ENCODE results near the gene HADHA. TPM values are rescaled to one million over a fixed set of nuclear protein-coding genes. Genes with fewer than 3 reads are reported as not detected.
"Not testable (repeated sequence)": the region's sequence is repeated elsewhere in the genome, so short reads cannot be mapped to it uniquely, and the experiment has no call there.

The HADHA gene
- total RNA-seq (2014; rRNA removed; shearing (Covaris generic)): 81.8 and 98.4 TPM in 2 replicates

DNA sequence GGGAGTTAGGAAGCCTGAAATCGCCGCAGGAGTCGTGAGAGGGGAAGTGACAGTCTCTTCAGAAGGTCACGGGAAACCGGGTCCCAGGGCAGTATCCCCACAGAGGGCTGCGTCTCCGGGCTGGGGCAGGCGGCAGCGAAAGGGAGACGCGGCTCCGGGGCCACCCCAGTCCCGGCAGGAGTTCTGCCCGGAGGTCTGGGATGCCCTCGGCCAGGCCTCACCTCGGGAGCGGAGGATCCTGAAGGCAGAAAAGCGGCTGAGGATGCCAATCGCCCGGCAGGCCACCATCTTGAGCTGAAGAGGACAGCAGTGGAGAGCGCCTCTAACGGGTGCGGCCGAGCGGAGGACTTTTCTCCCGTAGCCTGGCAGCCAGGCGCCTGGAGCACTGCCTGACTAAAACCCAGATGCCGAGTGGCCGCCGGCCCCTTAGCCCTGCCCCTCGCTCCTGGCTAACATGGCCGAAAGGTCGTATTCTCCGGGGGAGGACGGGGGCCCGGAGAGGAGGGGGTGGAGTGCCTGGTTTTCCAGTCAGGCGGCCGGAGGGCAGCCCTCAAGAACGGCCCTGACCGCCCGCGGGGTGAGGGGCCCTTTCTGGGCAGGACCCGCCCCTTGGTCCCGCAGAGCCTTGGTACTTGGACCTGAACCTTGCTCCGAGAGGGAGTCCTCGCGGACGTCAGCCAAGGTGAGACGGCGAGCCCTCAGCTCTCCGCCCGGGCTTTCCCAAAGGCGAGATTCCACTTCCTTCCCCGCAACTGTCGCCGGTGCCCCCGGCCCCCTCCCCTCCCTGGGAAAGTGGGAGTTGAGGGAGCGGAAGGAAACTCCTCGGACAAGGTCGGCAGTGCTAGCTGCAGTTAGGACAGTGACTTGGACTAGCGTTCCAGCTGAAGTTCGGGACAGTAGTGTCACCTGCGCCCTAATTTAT, at the start of gene HADHA, which contains the start of gene HADHB:
HADHA (minus strand) TSS at position 324 of the 922 bp plus-strand sequence; CDS start at position 288, 36 bp downstream.
HADHB (plus strand) TSS at position 631 of the 922 bp plus-strand sequence. CDS start 9,316 bp downstream, outside the sequence.
- DNase-seq (ENCODE audit: low read depth): peak; percentile 89

DNA sequence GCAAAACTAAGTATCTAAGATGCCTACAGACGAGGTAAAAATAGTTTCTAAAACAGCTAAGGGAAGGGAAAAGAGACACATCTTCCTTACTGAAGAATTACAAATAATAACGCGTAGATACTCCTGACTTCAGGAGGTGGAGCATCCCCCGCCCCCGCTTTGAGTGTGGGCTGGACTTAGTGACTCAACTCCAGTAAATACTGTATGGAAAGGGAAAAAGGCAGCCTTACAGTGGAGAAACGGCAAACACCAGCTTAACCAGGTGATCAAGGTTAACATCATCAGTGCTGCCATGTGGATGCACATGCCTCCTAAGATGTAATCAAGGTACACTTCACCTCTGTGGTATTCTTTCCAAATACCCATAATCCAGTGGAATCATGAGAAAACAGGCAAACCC, 48.2 kb upstream of the HADHA start:
- no peak for DNase-seq (ENCODE audit: low read depth)

DNA sequence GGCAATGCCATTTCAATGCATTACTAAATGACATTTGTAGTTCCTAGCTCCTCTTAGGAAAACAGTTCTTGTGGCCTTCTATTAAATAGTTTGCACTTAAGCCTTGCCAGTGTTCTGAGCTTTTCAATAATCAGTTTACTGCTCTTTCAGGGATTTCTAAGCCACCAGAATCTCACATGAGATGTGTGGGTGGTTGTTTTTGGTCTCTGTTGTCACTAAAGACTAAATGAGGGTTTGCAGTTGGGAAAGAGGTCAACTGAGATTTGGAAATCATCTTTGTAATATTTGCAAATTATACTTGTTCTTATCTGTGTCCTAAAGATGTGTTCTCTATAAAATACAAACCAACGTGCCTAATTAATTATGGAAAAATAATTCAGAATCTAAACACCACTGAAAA, 45.6 kb upstream of the HADHA start:
- no peak for DNase-seq (ENCODE audit: low read depth)

DNA sequence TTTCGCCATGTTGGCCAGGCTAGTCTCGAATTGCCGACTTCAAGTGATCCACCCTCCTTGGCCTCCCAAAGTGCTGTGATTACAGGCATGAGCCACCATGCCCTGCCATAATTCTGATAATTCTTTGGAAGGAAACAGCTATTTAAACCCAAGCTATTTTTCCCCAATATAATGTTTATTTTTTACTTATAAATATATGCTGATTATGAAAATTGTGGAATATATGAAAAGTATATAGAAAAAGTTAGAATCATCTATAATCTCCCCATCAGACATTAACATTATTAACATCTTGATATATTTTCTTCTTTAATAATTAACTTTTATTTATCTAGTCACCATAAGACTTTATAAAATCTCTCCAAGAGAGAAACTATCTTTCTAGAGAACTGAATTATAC, 41.5 kb upstream of the HADHA start:
- no peak for DNase-seq (ENCODE audit: low read depth)

DNA sequence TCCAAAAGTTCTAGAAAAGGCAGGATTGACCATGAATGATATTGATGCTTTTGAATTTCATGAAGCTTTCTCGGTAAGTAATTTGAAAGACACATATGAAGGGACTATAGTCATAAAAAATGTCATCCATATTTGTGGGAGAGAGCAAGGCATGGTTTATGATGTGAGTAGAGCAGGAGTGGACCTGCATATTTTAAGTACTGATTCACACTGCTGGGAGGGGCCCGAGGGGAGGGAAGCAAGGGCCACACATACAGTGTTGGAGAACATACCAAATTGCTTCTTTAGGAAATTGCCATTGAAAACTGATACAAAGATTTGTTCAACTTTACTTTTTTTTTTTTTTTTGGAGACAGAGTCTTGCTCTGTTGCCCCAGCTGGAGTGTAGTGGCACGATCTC, 39.7 kb upstream of the HADHA start:
- DNase-seq (ENCODE audit: low read depth): peak; percentile 53

DNA sequence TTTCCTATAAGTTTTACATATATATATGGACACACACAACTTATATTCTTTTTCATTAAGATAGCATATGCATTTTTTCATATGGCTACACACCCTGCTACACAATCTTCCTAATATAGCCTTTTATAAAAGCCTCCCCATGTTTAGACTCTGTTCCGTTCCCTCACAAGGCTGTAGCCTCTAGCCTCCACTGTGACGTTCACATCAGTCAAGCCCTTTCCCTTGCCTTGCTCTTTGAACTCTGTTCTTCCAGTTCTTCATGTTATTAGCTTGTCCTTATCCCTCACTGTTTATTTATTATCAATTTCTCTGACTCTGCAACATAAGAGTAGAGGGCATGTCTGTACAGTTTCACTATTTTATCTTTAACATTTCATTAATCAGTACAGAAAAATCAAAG, 39.2 kb upstream of the HADHA start:
- no peak for DNase-seq (ENCODE audit: low read depth)

DNA sequence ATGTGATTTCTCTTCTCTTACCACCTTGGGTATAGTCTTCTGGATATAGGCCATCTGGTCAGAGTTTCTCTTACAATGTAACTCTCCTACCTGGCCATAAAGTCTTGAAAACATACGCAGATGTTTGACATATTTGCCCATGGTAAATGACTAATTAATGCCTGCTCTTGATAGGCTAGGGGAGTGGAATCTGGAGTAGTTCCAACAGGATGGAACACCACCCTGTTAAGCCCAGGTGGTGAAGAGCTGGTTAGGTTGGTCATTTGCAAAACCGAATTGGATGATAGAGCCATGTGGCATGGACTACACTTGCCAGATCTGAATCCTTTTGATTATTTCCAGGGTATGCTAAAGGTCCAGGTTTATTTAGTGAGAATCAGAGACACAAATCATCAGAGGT, 36.8 kb upstream of the HADHA start:
- no peak for DNase-seq (ENCODE audit: low read depth)

DNA sequence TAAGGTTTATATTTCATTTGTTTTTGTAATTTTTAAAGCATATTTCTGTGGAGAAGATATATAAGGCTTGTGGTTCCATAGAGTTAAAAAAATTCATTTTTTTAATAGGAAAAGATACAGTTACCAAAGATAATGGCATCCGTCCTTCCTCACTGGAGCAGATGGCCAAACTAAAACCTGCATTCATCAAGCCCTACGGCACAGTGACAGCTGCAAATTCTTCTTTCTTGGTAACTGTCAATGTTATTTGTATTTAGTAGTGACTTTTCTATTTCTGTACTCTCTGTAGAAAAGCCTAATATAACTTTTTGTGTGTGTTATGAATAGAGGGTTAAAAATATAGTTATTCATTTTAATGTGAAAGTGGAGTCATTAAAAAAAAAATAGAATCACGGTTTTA, 35.5 kb upstream of the HADHA start:
- no peak for DNase-seq (ENCODE audit: low read depth)

DNA sequence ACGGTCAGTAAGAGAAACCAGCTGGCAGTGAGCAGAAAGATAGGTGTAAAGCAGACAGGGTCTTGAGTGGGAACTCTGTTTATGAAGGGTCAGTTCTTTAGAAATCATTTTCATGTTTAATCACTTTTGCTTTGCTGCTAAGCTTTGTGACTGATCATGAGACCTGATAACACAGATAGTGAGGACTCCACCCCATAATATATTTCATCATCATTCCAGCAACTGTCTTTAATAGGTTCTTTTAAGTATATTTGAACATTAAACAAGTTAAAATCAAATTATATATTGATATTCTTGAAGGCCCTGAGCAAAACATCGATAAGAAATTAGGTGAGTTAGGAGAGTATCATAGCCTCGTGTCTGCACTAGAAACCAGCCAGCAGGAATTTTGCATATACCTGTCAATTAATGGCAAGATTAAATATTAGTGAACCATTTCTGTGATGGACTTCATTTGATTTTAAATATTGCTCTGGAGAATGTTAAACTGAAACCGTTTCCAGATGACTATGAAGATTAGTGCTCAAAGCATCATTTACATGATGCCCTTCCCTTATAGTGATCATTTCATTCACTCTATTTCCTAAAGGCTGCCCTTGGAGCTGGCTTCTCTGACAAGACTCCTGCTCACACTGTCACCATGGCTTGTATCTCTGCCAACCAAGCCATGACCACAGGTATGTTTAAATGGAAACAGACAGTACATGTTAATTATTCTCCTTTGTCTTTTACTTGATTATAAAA, 32.2 kb upstream of the HADHA start:
- no peak for DNase-seq (ENCODE audit: low read depth)

DNA sequence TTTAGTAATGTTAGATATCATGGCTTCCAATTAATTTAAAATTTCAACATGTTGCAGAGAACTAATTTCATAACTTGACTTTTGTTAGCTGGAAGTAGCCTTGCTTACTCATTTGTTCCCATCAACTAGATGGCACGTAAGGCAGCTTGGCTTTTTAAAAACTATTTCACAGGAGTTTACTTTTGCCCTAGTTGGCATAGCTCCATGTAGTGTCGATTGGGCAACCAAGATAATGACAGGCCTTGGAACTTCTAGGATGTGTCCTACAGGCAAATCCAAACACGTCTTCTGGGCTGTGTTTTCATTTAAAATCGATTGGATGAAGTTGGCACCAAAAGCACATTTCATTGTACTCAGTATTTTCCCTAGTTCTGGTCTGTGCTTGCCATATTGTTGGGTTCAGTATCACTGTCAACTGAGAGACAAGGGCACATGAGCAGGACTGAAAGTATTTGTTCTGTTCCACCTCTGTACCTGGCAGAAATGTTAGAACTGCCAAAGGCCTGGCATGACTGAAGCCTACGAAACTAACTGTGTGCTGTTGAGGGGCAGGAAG, 29.7 kb upstream of the HADHA start:
- DNase-seq (ENCODE audit: low read depth): peak; percentile 77

DNA sequence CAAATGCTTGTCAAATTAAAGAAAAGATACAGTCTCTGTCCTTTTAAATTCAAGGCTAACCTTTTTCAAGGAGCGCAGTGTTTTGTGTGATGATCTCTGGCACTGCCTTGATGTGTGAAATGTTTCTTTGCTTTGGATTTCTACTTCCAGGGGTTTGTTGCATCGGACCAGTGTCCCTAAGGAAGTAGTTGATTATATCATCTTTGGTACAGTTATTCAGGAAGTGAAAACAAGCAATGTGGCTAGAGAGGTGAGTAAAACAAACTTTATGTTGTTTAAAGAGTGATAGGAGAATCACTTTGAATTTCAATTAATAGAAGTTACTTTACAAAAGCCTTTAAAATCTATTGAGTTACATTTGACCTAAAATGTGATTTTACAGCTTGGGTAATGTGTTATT, 29.1 kb upstream of the HADHA start:
- DNase-seq (ENCODE audit: low read depth): no peak

DNA sequence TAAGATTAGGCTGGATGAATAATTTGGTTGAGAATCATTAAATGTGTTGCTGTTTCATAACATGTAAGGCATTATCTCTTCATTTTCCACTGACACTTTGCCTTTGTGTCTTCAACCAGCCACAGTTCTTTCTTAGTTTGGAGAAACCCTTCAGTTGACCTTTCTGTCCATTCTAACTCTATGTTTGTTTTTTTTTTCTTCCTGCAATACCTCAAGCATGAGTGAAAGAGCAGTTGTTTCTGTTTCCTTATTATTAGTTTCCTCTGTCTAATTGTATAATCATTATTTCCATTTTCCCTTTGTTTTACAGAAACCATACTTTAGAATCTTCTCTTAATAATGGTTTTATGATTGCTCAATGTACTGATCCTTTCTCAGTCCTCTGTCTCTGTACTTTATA, 25.9 kb upstream of the HADHA start:
- no peak for DNase-seq (ENCODE audit: low read depth)

DNA sequence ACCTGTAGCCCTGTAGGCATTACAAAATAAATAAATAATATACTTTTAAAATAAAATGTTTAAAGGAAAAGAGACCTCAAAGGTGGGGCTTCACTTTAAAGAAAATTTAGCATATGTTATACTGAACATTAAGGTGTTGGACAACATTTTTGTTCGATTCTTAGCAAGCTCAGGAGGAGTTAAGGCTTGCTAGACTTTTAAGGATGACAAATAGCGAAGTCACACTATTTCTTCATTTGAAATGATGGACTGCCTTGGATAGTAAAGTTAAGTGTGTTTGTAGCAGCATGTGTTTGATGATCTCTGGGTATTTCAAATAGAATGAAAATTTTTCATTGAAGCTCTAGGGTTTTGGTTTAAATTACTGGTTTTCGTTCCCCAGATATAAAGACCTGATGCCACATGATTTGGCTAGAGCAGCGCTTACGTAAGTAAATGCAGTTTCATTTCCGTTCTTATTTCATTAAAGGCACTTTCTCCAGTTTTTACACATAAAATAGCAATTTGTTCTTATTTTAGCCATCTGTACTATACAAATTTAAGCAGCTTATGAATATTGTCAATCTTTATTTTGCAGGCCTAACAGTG, 25.2 kb upstream of the HADHA start:
- DNase-seq (ENCODE audit: low read depth): peak; percentile 10

DNA sequence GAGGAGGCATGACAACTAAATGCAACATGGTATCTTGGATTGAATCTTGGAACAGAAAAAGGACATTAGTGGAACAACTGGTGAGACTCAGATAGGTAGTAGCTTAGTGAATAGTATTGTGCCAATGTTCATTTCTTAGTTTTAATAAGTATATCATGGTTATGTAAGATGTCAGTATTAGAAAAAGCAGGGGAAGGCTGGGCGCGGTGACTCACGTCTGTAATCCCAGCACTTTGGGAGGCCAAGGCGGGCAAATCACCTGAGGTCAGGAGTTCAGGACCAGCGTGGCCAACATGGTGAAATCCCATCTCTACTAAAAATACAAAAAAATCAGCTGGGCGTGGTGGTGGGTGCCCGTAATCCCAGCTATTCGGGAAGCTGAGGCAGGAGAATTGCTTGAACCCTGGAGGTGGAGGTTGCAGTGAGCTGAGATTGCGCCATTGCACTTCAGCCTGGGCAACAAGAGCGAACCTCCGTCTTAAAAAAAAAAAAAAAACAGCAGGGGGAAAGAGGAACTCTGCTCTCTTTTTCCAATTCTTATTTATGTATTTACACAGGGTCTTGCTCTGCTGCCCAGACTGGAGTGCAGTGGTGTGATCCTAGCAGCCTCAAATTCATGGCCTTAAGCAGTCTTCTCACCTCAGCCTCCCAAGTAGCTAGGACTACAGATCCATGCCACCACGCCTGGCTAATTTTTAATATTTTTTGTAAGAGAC, 24.4 kb upstream of the HADHA start:
- DNase-seq (ENCODE audit: low read depth): not testable (repeated sequence)

DNA sequence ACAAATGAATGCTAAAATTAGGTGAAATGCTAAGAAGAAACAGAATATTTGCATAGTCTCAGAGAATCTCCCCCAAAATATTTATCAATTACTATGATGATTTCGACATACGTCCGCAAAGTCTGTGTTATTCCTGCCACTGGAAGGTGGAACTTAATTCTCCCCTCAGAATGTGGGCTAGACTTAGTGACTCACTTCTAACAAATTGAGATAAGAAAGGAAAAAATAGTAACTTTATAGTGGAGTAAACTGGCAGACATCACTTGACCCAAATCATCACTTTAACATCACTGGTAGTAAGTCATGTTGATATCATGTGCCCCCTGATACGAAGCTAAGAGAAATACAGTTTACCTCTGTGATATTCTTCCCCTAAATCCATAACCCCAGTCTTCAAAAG, 23.8 kb upstream of the HADHA start:
- peak; percentile 42 for DNase-seq (ENCODE audit: low read depth)

DNA sequence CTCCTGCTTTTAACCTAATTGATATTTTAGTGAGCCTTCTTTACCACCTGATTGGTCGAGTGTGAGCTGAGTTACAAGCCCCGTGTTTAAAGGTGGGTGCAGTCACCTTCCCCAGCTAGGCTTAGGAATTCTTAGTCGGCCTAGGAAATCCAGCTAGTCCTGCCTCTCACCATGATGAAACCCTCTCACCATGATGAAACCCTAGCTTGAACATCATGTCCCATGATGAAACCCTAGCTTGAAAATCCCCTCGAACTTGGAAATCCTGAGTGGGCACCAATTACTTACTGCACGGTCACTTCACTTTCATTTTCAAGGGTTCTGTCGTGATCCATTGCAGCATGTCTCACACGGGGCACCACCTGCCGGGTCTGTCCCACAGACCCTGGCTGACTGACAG, 14.4 kb upstream of the HADHA start:
- not testable (repeated sequence) for DNase-seq (ENCODE audit: low read depth)

DNA sequence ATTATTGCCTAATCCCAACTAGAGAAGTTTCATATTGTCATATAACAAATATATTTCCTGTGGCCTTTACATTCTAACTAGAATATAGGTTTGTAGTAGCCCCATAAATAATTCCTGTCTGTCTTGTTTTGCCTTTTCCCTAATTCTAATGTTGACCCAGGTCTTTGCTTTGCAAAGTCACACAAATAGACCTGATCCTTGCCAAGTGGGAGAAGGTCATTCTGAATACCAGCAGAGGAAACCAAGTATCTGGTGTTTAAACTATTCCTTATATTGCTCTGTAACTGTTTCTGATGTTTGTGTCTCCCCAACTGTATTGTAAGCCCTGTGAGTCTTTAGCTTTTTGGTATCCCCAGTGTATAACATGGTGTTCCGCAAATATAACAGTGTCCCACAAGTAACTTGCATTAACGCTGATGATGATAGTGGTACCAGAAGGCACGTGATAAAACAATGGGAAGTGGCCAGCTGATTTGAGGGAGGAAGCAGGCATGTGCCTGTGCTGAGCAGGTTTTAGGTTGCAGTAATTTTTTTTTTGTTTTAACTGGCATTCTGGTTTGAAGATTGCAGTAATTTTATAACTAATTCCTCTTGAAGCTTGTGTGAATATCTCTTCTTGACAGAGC, 11.4 kb upstream of the HADHA start:
- no peak for DNase-seq (ENCODE audit: low read depth)

DNA sequence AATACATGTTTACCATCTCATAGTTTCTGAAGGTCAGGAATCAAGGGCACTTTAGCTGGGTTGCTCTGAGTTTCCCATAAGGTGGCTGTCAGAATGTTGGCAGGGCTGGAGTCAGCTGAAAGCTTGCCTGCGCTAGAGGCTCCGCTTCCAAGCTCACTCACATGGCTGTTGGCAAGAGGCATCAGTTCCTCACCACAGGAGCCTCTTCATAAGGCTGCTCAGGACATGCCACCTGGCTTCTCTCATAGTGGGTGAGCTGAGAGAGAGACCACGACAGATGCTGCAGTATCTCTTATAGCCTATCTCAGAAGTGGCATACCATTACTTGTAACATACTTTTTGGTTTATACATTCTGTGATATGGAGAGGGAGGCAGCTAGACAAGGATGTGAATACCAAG, 7.5 kb upstream of the HADHA start:
- DNase-seq (ENCODE audit: low read depth): no peak

DNA sequence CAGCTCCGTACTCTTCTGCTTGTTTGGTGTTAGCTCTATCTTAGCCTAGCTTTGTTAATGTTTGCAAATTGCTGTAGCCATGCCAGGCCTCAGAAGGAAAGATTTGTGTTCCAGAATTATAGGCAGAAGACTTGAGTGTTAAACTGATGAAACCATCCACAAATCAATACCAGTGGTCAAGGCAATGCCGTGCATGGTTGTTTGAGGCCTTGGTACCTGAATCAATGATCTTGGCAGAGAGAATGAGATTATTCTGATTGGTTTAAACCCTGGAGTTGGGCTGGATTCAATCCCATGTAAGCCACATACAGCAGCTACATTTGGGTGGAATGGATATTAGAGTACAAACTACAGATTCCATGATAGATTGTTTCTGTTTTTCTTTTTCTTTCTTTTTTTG, 5.2 kb upstream of the HADHA start:
- DNase-seq (ENCODE audit: low read depth): no peak

DNA sequence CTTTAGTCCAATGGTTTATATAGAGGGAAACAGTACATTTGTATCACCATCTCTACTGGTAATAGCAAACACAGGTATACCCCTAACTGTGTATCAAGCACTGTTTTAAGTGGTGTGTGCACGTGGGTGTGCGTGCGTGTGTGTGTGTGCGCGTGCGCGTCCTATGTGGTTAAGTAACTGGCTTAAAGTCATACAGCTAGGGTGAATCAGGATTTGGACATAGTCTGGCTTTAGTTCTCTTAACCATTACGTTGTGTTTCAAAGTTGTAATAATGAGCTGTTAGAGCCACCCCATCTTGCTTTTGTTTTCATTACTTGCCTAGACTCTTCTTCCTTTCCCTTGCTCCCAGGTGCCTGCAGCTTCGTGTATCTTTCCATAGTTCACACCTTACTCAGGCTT, 2.4 kb upstream of the HADHA start:
- no peak for DNase-seq (ENCODE audit: low read depth)

DNA sequence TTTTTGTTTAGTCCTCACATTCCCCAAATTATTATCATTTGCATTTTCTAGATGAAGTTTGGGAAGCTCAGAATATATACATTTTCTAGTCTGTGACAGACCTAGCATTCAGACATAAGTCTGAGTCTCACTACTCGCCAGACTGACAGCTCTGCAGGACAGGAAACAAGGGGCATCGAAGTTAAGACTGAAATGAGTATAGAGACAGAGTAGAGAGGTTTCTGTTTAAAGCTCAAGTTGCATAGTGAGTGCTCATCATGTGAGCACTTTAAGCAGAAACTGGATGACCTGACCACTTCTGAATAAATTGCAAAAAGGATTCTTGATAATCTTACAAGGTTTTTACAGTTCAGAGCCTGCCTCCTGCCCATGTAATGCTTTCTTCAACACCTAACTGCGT, 1.4 kb upstream of the HADHA start:
- peak; percentile 30 for DNase-seq (ENCODE audit: low read depth)

Data from M059J (cell line).